Esophagus muscularis mucosa (tissue), 4 donors: ENCODE measurements around the gene CCR5. TPM values are rescaled to one million over a fixed set of nuclear protein-coding genes. Genes with fewer than 3 reads are reported as not detected.

Experiments used
- DNase-seq: peaks from one replicate; pipeline ENCODE4 v3.0.0-alpha.2; 2017; ENCODE audit errors: extremely low spot score
- H3K27ac ChIP-seq, 4 donors: fragments of 200-600 bp; sonication (generic); replicated peaks in 1 of 4; 1 replicate in 3 of 4; 2 replicates in 1 of 4; pipeline ENCODE4 v1.5.1; 2016 to 2019; ENCODE audit warnings: mild to moderate bottlenecking in 1 of 4
- H3K27me3 ChIP-seq, 4 donors: fragments of 200-600 bp; sonication (generic); one replicate each; pipeline versions ENCODE4 v1.5.1 to v1.6.0; 2016 to 2019
- H3K36me3 ChIP-seq, 4 donors: fragments of 200-600 bp; sonication (generic); one replicate each; pipeline ENCODE4 v1.5.1; 2016 to 2019
- H3K4me1 ChIP-seq, 4 donors: fragments of 200-600 bp; sonication (generic); one replicate each; pipeline ENCODE4 v1.5.1; 2016 to 2019
- H3K4me3 ChIP-seq, 4 donors: fragments of 200-600 bp; sonication (generic); 1 replicate in 2 of 4; 2 replicates in 2 of 4; pipeline ENCODE4 v1.5.1; 2016 to 2019; ENCODE audit warnings: mild to moderate bottlenecking in 4 of 4, moderate library complexity in 1 of 4
- H3K9me3 ChIP-seq, 4 donors: fragments of 200-600 bp; sonication (generic); 1 replicate in 3 of 4; 2 replicates in 1 of 4; pipeline ENCODE4 v1.5.1; 2016 to 2019
- EP300 ChIP-seq: sonication (generic); formaldehyde crosslinking; IDR thresholded peaks from one replicate; pipeline ENCODE4 v1.6.1; 2017; ENCODE audit warnings: antibody characterized with exemption
- POLR2A ChIP-seq: fragments of 450-650 bp; IDR thresholded peaks from one replicate; pipeline ENCODE4 v1.6.1; 2017; ENCODE audit warnings: antibody characterized with exemption, moderate library complexity, mild to moderate bottlenecking, low read depth
- POLR2AphosphoS5 ChIP-seq, 2 donors: sonication (generic); formaldehyde crosslinking; IDR thresholded peaks; one replicate each; pipeline ENCODE4 v1.6.1; 2017; ENCODE audit warnings: antibody characterized with exemption in 2 of 2
- WGBS: methylation state at CpG from one replicate; pipeline ENCODE4 v1.1.5; 2018; 5-methylcytosine and 5-hydroxymethylcytosine counted together
- intact Hi-C: fragments of 100-400 bp; cut with DNase I; formaldehyde crosslinking; loops from one replicate; pipeline ENCODE4 v1.15.1; 2023
- total RNA-seq, 4 donors: library from RNA; depleted of rRNA; stranded (reverse); fragments of >200 nt; gene quantifications; one replicate each; pipeline versions ENCODE4 v1.1.0 to v1.2.1, GENCODE V29; 2016
- TF ChIP-seq, protein P1 (sequence below), 3 experiments: fragments of 200-600 bp in 2 of 3; fragments of 450-650 bp in 1 of 3; sonication (generic) in 2 of 3; IDR thresholded peaks; one replicate each; pipeline ENCODE4 v1.5.1; 2017 to 2019; ENCODE audit warnings: antibody characterized with exemption in 3 of 3, mild to moderate bottlenecking in 2 of 3, moderate library complexity in 1 of 3

Gene CCR5
- total RNA-seq, 4 donors from 2014 or later: 0.39 to 3.0 (median 0.44) TPM

DNA sequence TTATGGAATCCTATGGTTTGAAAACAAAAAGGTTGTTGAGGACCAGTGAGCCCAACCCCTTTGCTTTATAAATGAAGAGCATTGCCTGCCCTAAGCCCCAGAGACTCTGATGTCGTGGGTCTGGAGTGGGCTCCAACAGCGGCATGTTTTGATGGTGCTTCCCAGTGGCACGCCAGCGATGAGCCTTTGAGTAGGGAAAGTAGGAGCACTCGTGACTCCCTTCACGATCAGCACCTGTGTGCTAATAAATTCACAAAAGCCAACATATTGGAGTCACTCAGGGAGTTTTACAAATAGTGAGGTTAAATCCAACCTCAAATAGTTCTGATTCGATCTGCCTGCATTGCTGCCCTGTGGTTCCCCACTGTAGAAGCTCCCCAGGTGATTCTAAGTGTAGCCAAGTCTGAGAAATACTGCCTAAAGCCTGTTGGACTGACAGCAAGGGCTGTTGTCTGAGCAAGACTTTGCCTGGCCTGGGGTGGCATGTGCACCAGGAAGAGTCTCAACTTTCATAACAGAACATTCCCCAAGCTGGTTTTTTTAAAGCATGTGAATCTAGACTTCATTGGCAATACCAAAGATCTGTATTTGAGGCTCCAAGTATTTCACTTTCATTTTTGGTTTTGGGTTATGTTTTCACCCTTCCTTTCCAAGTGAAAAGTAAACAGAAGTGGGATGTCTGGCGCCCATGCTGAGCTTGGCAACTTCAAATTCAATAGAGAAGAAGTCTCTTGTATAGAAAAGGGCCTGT lies 9.9 kb downstream of the CCR5 start:
- WGBS: 69% methylated on average over 8 of the region's 8 CpGs
- TF ChIP-seq POLR2AphosphoS5 (IDR thresholded peaks at IDR 0.05) (no peak), EP300 (no peak), POLR2A (no peak)
- TF ChIP-seq, protein P1, sequence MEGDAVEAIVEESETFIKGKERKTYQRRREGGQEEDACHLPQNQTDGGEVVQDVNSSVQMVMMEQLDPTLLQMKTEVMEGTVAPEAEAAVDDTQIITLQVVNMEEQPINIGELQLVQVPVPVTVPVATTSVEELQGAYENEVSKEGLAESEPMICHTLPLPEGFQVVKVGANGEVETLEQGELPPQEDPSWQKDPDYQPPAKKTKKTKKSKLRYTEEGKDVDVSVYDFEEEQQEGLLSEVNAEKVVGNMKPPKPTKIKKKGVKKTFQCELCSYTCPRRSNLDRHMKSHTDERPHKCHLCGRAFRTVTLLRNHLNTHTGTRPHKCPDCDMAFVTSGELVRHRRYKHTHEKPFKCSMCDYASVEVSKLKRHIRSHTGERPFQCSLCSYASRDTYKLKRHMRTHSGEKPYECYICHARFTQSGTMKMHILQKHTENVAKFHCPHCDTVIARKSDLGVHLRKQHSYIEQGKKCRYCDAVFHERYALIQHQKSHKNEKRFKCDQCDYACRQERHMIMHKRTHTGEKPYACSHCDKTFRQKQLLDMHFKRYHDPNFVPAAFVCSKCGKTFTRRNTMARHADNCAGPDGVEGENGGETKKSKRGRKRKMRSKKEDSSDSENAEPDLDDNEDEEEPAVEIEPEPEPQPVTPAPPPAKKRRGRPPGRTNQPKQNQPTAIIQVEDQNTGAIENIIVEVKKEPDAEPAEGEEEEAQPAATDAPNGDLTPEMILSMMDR (IDR thresholded peaks at IDR 0.05): no peak
- Histone ChIP-seq H3K4me1 (peaks cover 4 to 9% (median 8%) of the 10 kb centered on the region in 4 donors), H3K27ac (peak overlapping the region in 1 of 4 donors; percentile 9), H3K36me3 (no peaks in the 10 kb centered on the region), H3K9me3 (no peaks in the 10 kb centered on the region), H3K4me3 (no peak overlapping the region), H3K27me3 (peaks cover 0 to under 1% (median 0%) of the 10 kb centered on the region in 4 donors)
- intact Hi-C loops: no loop called here
- DNase-seq: no peak

DNA sequence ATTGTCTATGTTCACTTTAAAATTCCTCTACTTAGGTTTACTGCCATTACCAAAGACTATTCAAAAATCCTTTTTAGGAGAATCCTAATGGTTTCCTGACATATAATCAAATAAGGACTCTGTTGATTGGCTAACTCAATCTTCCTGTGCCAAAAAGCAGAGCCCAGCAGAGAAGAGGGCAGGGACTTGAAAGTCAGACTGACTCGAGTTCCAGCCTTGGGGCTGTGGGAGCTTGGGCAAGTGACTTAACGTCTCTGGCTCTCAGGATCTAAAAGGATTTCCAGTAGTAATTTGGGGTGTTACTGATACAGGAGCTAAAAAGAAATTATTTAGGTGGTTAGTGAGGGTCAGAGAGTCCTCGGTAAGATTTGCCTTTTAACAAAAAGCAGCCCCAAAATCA lies 10.9 kb downstream of the CCR5 start:
- no peak for DNase-seq
- 71% methylated on average over 3 of the region's 3 CpGs for WGBS
- Histone ChIP-seq H3K4me3 (no peak overlapping the region), H3K27ac (no peak overlapping the region), H3K9me3 (no peaks in the 10 kb centered on the region), H3K27me3 (peaks cover 0 to 8% (median 0%) of the 10 kb centered on the region in 4 donors), H3K36me3 (no peaks in the 10 kb centered on the region), H3K4me1 (peaks cover 4 to 9% (median 8%) of the 10 kb centered on the region in 4 donors)
- TF ChIP-seq POLR2A: no peak
- TF ChIP-seq EP300: no peak
- TF ChIP-seq POLR2AphosphoS5 (IDR thresholded peaks at IDR 0.05): no peak
- TF ChIP-seq, protein P1 (IDR thresholded peaks at IDR 0.05): no peak
- intact Hi-C loops: no loop called here

DNA sequence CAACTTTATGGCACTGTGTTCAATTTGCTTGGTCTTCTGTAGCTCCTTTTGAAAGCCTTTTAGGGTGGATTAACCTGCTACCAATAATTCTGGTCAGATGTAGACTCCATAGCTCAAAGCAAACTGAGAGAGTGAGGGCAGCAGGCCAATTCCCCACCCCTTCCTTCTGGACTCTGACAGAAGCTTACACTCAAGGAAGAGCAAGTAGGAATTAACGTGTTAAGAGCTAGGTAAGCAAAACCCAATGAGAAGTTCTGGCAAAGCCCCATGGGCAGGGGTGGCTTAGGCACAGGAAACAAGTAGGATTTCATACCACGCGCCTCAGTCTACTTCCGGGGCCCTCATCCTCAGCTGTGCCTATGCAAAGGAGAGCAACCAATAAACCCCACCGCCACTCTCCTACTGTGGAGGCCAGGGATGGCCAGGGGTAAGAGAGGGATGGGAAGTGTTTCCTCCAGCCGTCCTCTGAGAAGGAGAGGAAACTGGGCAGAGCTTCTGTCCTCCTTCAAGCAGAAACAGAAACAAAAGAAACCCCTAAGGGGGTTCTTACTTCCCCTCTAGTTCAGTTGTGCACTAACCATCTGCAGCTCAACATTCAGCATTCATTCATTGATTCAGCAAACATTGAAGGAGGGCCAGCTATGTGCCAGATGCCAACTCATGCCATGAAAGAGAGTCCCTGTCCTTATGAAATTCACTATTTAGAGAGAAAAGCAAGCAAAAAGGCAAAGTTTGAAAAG lies 12.6 kb downstream of the CCR5 start:
- H3K27ac ChIP-seq: no peak overlapping the region

DNA sequence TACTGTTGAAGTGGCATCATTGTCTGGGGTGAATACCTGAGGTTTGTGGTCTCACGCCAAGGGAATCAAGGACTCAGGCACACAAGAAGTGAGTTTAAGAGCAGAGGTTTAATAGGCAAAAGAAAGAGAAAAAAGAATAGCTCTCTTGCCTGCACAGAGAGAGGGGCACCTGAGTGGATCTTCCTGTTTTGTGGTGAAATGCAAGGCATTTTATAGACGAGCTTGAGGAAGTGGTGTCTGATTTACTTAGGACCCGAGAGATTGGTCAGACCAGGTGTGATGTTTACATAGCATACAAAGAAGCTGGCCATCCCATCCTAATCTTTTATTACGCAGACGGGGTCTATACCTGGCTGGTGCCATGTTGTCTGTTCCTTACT lies 13.2 kb downstream of the CCR5 start:
- H3K9me3 ChIP-seq: no peaks in the 10 kb centered on the region

More for the DNA sequence above, 12.6 kb downstream of the CCR5 start:
- DNase-seq: no peak
- WGBS: 51% methylated on average over 6 of the region's 6 CpGs
- H3K4me1 ChIP-seq: peaks cover 4 to 9% (median 8%) of the 10 kb centered on the region in 4 donors
- no peak overlapping the region for H3K4me3 ChIP-seq
- H3K36me3 ChIP-seq: no peaks in the 10 kb centered on the region
- H3K9me3 ChIP-seq: no peaks in the 10 kb centered on the region
- peaks cover 0 to 11% (median 0%) of the 10 kb centered on the region in 4 donors for H3K27me3 ChIP-seq
- TF ChIP-seq EP300 (no peak), POLR2A (no peak), POLR2AphosphoS5 (IDR thresholded peaks at IDR 0.05) (no peak)
- TF ChIP-seq, protein P1 (IDR thresholded peaks at IDR 0.05): no peak
- intact Hi-C loops: no loop called here

More for the DNA sequence above, 13.2 kb downstream of the CCR5 start:
- TF ChIP-seq, protein P1 (IDR thresholded peaks at IDR 0.05): no peak
- TF ChIP-seq POLR2A: no peak
- no peak for TF ChIP-seq EP300
- no peak for TF ChIP-seq POLR2AphosphoS5 (IDR thresholded peaks at IDR 0.05)
- no peak for DNase-seq
- Histone ChIP-seq H3K4me1 (peaks cover 4 to 9% (median 8%) of the 10 kb centered on the region in 4 donors), H3K36me3 (no peaks in the 10 kb centered on the region), H3K27ac (no peak overlapping the region), H3K4me3 (no peak overlapping the region), H3K27me3 (peaks cover 0 to 11% (median 0%) of the 10 kb centered on the region in 4 donors)
- 76% methylated on average over 5 of the region's 5 CpGs for WGBS
- intact Hi-C loops: no loop called here
